ENCODE measurements around the gene HRH1.

HRH1 gene

DNA sequence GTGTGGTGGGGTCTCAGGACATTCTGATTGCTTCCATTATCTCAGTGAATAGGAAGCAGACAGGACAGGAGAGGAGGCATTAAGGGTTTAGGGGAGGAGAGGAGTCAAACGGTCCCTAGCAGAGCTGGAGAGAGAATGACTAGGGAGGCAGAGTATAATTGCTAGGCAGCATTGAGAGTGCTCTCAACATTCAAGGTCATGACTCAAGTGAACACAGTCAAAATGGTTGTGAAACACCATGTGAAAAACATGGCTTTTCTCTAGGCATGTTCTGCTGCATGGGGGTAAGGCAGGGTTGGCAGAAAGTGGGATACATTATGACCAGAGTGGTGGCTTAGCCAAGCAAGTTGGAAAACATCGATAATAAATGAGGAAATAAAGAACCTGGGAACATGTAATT lies 19.5 kb upstream of the HRH1 start:
- Histone ChIP-seq H3K4me1 (ENCODE audit: low read depth, poor library complexity, severe bottlenecking) (no peaks in the 10 kb centered on the region), H3K9ac (no peak overlapping the region), H4K20me1 (ENCODE audit: insufficient read depth) (no peaks in the 10 kb centered on the region), H2AFZ (ENCODE audit: low read depth) (no peak overlapping the region), H3K27me3 (ENCODE audit: insufficient read depth, low read depth) (no peaks in the 10 kb centered on the region), H3K27ac (no peak overlapping the region), H3K4me3 (IDR thresholded peaks at IDR 0.05; ENCODE audit: insufficient read depth, low read depth, low read length) (no peak overlapping the region), H3K4me2 (no peak overlapping the region), H3K79me2 (ENCODE audit: insufficient read depth, low read depth) (no peaks in the 10 kb centered on the region), H3K36me3 (ENCODE audit: insufficient read depth) (no peaks in the 10 kb centered on the region)
- TF ChIP-seq, protein P1, sequence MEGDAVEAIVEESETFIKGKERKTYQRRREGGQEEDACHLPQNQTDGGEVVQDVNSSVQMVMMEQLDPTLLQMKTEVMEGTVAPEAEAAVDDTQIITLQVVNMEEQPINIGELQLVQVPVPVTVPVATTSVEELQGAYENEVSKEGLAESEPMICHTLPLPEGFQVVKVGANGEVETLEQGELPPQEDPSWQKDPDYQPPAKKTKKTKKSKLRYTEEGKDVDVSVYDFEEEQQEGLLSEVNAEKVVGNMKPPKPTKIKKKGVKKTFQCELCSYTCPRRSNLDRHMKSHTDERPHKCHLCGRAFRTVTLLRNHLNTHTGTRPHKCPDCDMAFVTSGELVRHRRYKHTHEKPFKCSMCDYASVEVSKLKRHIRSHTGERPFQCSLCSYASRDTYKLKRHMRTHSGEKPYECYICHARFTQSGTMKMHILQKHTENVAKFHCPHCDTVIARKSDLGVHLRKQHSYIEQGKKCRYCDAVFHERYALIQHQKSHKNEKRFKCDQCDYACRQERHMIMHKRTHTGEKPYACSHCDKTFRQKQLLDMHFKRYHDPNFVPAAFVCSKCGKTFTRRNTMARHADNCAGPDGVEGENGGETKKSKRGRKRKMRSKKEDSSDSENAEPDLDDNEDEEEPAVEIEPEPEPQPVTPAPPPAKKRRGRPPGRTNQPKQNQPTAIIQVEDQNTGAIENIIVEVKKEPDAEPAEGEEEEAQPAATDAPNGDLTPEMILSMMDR (conservative IDR thresholded peaks at IDR 0.05; ENCODE audit: low read depth, low read length) = no peak

DNA sequence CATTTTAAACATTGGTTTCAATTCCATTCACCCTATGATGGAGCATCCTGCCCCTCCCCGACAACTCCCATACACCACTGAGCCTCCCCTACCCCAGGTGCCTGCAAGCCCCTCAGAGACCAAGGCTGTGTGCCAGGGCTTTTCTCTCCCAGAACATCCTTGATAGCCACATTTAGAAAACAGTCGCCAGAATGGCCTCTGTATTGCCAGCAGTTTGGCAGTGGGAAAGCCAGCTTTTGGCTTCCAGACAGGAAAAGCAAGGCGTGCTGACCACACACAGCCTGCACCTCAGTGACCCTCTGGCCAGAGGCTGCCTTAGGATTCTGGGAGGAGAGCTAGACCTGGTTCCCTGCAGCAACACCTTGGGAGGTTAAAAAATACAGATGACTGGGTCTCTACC lies 18.2 kb upstream of the HRH1 start:
- Histone ChIP-seq H3K4me2 (no peak overlapping the region), H2AFZ (ENCODE audit: low read depth) (no peak overlapping the region), H3K4me1 (ENCODE audit: low read depth, poor library complexity, severe bottlenecking) (no peaks in the 10 kb centered on the region), H3K4me3 (IDR thresholded peaks at IDR 0.05; ENCODE audit: insufficient read depth, low read depth, low read length) (no peak overlapping the region), H3K27me3 (ENCODE audit: insufficient read depth, low read depth) (no peaks in the 10 kb centered on the region), H3K79me2 (ENCODE audit: insufficient read depth, low read depth) (no peaks in the 10 kb centered on the region), H3K36me3 (ENCODE audit: insufficient read depth) (no peaks in the 10 kb centered on the region), H3K27ac (no peak overlapping the region), H3K9ac (no peak overlapping the region), H4K20me1 (ENCODE audit: insufficient read depth) (no peaks in the 10 kb centered on the region)
- TF ChIP-seq, protein P1 (conservative IDR thresholded peaks at IDR 0.05; ENCODE audit: low read depth, low read length) = no peak

DNA sequence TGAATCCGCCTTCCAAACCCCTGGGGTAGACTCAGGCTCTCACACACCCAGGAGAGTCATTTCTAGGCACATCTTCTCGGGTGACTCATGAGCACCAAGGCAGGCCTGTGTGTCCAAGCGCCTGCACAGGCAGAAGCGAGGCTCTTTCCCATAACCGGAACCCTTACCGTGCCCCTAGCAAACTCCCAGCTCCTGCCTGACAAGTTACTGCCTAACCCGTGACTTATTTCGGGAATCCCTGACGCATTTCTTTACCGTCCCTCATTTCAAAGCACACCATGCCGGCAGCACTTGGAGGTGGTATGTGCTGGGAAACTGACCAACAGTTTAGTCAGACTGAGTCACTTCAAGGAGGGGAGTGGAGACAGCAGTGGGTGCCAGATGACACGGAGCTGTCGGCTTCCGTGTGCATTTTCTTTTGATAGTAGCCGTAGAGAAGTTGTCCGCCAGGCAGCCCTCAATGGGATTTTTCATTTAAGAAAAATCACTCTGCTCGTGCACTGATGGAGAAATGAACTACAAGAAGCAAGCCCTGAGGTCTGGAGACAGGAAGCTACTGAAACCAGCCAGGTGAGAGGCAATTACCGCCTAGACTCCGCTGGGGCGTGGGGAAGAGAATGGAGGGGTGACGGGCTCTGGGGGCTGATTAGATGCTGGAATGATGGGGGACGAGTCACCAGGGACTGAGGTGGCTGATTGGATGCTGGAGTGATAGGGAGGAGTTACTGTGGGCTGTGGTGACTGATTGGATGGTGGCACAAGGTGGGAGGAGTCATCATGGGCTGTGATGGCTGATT lies 17.3 kb upstream of the HRH1 start:
- Histone ChIP-seq H4K20me1 (ENCODE audit: insufficient read depth) (no peaks in the 10 kb centered on the region), H3K4me3 (IDR thresholded peaks at IDR 0.05; ENCODE audit: insufficient read depth, low read depth, low read length) (no peak overlapping the region), H3K4me2 (no peak overlapping the region), H3K4me1 (ENCODE audit: low read depth, poor library complexity, severe bottlenecking) (no peaks in the 10 kb centered on the region), H2AFZ (ENCODE audit: low read depth) (no peak overlapping the region), H3K79me2 (ENCODE audit: insufficient read depth, low read depth) (no peaks in the 10 kb centered on the region), H3K27ac (no peak overlapping the region), H3K27me3 (ENCODE audit: insufficient read depth, low read depth) (no peaks in the 10 kb centered on the region), H3K9ac (no peak overlapping the region), H3K36me3 (ENCODE audit: insufficient read depth) (no peaks in the 10 kb centered on the region)
- TF ChIP-seq, protein P1 (conservative IDR thresholded peaks at IDR 0.05; ENCODE audit: low read depth, low read length) = no peak

DNA sequence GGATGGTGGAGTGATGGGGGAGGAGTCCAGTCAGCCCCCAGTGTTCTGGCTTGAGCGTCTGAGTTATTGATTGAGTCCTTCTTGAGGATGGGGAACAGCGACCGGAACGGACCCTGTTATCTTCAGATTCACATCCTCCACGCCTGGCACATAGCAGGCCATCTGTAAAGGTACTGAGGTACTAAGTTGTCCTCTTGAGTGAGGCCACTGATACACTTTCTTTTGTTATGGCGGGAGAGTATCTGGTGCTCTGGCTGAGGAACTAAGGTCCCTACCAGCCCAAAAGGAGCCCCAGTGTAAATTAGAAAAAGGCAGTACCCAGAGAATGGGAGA lies 16.7 kb upstream of the HRH1 start:
- no peak overlapping the region for H2AFZ ChIP-seq (ENCODE audit: low read depth)
- H3K4me2 ChIP-seq = no peak overlapping the region
- H3K4me3 ChIP-seq (IDR thresholded peaks at IDR 0.05; ENCODE audit: insufficient read depth, low read depth, low read length) = no peak overlapping the region

More for the DNA sequence above, 16.7 kb upstream of the HRH1 start:
- H4K20me1 ChIP-seq (ENCODE audit: insufficient read depth) = no peaks in the 10 kb centered on the region
- no peaks in the 10 kb centered on the region for H3K36me3 ChIP-seq (ENCODE audit: insufficient read depth)
- no peaks in the 10 kb centered on the region for H3K4me1 ChIP-seq (ENCODE audit: low read depth, poor library complexity, severe bottlenecking)
- H3K27me3 ChIP-seq (ENCODE audit: insufficient read depth, low read depth) = no peaks in the 10 kb centered on the region
- no peaks in the 10 kb centered on the region for H3K79me2 ChIP-seq (ENCODE audit: insufficient read depth, low read depth)
- TF ChIP-seq, protein P1 (conservative IDR thresholded peaks at IDR 0.05; ENCODE audit: low read depth, low read length) = no peak
- no peak overlapping the region for H3K9ac ChIP-seq
- no peak overlapping the region for H3K27ac ChIP-seq
